AG04449 (cell line): ENCODE measurements around the gene STK38L.

Source experiments
- CTCF ChIA-PET: fragments of 350-600 bp; formaldehyde crosslinking; extraction: SDS; loops from one replicate; lab custom pipeline; 2021; ENCODE audit warnings: antibody characterized with exemption; lab: Yijun Ruan, JAX
- POLR2A ChIA-PET: fragments of 400-600, 350-600 bp; formaldehyde crosslinking; extraction: SDS; loops from one replicate; lab custom pipeline; 2020; ENCODE audit warnings: antibody characterized with exemption, inconsistent platforms; lab: Yijun Ruan, JAX
- DNase-seq: peaks from one replicate; pipeline ENCODE4 v3.0.0-alpha.2; 2010; ENCODE audit warnings: low read depth, low spot score
- H3K4me3 ChIP-seq: 2 replicates; pipeline ENCODE4 v1.5.1; 2011; ENCODE audit warnings: low read depth, mild to moderate bottlenecking, control low read depth, low read length
- TF ChIP-seq, protein P1 (sequence below): IDR thresholded peaks from one replicate; pipeline ENCODE4 v1.5.1; 2011; ENCODE audit warnings: mild to moderate bottlenecking, moderate library complexity, low read length, control low read depth, inconsistent platforms; ENCODE audit not compliant: insufficient read depth; ENCODE audit errors: missing control alignments

The STK38L gene

DNA sequence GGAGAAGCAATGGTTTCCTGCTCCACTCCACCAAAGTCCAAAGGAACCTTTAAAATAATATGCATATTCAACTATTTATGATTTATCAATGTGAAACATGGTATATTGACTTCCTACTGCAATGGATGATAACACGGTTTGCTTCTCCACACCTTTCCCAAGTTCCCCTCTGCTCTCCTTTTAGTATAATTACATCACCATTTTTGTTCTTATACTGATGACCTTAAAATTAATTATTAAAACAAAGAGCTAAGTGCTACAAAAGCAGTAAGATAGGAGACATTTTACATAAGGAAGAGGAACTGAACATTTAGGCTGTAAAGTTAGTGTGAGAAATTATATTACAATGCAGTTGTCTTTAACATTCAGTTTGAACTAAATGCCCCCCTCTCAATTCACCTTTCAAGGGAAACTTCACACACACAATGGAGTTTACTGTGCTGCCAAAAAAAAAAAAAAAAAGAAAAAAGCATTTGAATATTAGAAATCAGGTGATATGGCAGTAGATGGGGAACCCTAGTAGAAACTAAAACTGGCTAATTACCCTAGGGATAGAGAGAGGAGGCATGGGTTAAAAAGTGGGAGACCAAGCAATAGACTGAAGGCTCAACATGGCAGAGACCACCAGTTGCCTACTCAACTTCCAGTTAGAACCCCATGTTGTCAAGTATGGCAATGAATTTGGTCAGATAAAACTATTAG lies 37.1 kb upstream of the STK38L start:
- POLR2A ChIA-PET = no interaction called here
- H3K4me3 ChIP-seq = no peak overlapping the region
- CTCF ChIA-PET = interaction anchor here (0.6 to 1.7 kb wide), 2 partner anchors 9 to 193 kb away, joined by 3 read pairs; no protein-coding TSS in a partner anchor
- TF ChIP-seq, protein P1, sequence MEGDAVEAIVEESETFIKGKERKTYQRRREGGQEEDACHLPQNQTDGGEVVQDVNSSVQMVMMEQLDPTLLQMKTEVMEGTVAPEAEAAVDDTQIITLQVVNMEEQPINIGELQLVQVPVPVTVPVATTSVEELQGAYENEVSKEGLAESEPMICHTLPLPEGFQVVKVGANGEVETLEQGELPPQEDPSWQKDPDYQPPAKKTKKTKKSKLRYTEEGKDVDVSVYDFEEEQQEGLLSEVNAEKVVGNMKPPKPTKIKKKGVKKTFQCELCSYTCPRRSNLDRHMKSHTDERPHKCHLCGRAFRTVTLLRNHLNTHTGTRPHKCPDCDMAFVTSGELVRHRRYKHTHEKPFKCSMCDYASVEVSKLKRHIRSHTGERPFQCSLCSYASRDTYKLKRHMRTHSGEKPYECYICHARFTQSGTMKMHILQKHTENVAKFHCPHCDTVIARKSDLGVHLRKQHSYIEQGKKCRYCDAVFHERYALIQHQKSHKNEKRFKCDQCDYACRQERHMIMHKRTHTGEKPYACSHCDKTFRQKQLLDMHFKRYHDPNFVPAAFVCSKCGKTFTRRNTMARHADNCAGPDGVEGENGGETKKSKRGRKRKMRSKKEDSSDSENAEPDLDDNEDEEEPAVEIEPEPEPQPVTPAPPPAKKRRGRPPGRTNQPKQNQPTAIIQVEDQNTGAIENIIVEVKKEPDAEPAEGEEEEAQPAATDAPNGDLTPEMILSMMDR = no peak
- DNase-seq = no peak

DNA sequence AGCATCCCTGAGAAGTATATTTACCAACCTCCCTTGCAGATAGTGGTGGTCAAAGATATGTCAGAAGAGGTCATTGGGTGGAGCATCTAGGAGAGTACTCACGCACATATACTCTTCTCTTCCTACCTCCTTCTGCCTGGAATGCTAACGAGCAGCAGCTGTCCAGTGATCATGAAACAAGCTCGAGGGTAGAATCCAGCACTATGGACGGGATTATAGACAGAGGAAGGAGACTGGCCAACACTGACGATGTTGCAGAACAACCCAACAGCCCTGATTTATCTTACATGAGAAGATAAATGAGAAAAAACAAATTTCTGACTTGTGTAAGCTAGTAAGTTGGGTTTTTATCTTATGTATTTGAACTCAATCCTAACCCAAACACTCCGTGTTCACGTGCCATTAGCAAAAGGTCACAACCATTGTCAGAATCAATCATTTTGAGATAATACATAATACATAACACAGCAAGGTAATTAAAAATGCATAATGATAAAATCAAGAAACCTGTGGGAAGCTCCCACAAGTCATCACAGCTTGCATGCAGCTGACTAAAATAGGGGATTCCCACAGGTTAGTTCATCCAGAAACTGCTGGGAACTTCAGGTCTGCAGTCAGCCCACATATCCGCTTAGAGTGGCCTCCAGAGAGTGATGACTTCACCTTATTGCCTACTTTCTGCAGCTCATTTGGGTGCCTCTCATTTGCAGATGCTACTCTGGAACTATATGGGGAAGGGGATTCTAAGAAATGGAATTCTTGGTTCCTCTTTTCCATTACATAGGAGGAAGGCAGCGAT lies 36.3 kb upstream of the STK38L start:
- TF ChIP-seq, protein P1 = no peak
- CTCF ChIA-PET = interaction anchor here (0.6 to 1.7 kb wide), 2 partner anchors 10 to 194 kb away, joined by 3 read pairs; no protein-coding TSS in a partner anchor
- no peak overlapping the region for H3K4me3 ChIP-seq
- DNase-seq = no peak
- POLR2A ChIA-PET = no interaction called here

DNA sequence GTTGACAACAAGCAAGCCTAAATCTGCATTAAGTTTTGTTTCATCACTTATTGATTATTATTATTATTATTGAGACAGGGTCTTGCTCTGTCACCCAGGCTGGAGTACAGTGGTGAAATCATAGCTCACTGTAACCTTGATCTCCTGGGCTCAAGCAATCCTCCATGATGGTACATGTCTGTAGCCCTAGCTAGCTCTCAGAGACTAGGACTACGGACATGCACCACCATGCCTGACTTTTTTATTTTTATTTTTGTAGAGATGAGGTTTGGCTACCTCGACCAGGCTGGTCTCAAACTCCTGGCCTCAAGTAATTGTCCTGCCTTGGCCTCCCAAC lies 35.7 kb upstream of the STK38L start:
- no peak for DNase-seq
- CTCF ChIA-PET = interaction anchor here (1.7 kb wide), 1 partner anchor 11 kb away, joined by 3 read pairs; no protein-coding TSS in a partner anchor
- no peak overlapping the region for H3K4me3 ChIP-seq
- POLR2A ChIA-PET = no interaction called here
- TF ChIP-seq, protein P1 = no peak

DNA sequence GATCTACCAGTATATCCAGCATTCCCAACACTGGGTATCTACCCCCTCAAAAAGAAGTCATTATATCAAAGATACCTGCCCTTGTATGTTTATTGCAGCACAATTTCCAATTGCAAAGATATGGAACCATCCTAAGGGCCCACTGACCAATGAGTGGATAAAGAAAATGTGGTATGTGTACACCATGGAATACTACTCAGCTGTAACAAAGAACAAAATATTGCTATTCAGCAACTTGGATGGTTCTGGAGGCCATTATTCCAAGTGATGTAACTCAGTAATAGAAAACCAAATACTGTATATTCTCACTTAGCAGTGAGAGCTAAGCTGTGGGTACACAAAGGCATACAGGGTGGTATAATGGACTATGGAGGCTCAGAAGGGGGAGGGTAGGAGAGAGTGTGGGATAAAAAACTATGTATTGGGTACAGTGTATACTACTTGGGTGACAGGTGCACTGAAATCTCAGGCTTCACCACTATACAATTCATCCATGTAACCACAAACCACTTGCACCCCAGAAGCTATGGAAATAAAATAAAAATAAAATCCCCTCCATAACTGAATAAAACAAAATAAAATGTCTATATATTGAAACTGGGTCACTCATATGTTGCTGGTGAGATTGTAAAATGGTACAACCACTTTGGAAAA lies 34.7 kb upstream of the STK38L start:
- no peak for DNase-seq
- TF ChIP-seq, protein P1 = no peak
- no peak overlapping the region for H3K4me3 ChIP-seq
- POLR2A ChIA-PET = no interaction called here
- CTCF ChIA-PET = no interaction called here

GRCh38 chr12:27210187-27210586 lies 33.9 kb upstream of the STK38L start:
- DNase-seq = no peak
- ChIA-PET POLR2A (no interaction called here), CTCF (no interaction called here)
- TF ChIP-seq, protein P1 = no peak
- H3K4me3 ChIP-seq = no peak overlapping the region

DNA sequence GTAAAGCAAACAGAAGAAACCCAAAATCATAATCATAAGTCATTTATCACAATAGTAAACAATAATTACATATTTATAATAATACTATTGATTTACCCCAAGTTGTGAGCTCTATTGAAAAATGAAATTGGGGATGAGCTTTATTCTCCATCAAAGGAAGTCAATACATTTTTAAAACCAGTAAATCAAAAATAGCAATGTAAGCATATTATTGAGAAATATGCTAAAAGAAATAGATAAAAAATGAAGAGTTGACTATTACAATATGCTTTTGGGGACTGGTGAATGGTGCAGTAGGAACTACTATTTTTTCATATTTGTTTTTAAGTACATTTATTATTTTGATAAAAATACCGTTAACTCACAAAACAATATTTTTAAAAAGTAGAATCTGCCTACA lies 31.2 kb upstream of the STK38L start:
- no peak overlapping the region for H3K4me3 ChIP-seq
- no peak for DNase-seq
- ChIA-PET POLR2A (no interaction called here), CTCF (interaction anchor here (1.3 to 1.5 kb wide), 2 partner anchors 12 to 22 kb away, joined by 3 to 4 read pairs; no protein-coding TSS in a partner anchor)
- TF ChIP-seq, protein P1 = no peak
